Aorta (tissue), 5 donors: ENCODE data around the gene PIWIL1. TPM values are rescaled to one million over a fixed set of nuclear protein-coding genes. Genes with fewer than 3 reads are reported as not detected.

ENCODE experiments used
- ATAC-seq: fragments of 200-7000 bp; cut with Tn5 transposase; one replicate; pipeline ENCODE4 v1.9.1; 2022; ENCODE audit warnings: moderate library complexity; ENCODE audit not compliant: low FRiP score
- DNase-seq, 2 donors: peaks; one replicate each; pipeline ENCODE4 v3.0.0-alpha.2; 2020
- H3K27ac ChIP-seq, 2 donors: one replicate each; pipeline ENCODE4 v1.5.1; 2013; ENCODE audit warnings: low read length in 2 of 2, mild to moderate bottlenecking in 2 of 2, moderate library complexity in 2 of 2, control low read depth in 1 of 2, inconsistent platforms in 1 of 2, low read depth in 1 of 2
- H3K27me3 ChIP-seq, 2 donors: one replicate each; pipeline ENCODE4 v1.6.1; 2013; ENCODE audit warnings: control low read depth in 1 of 2, low read length in 1 of 2, mild to moderate bottlenecking in 1 of 2, moderate library complexity in 1 of 2; ENCODE audit not compliant: insufficient read depth in 2 of 2, control insufficient read depth in 1 of 2
- H3K36me3 ChIP-seq, 2 donors: one replicate each; pipeline ENCODE4 v1.6.1; 2013; ENCODE audit warnings: control low read depth in 1 of 2, low read length in 1 of 2, mild to moderate bottlenecking in 1 of 2; ENCODE audit not compliant: insufficient read depth in 2 of 2, control insufficient read depth in 1 of 2
- H3K4me1 ChIP-seq, 2 donors: one replicate each; pipeline ENCODE4 v1.6.1; 2013; ENCODE audit warnings: low read length in 2 of 2, control low read depth in 1 of 2, mild to moderate bottlenecking in 1 of 2, moderate library complexity in 1 of 2; ENCODE audit not compliant: insufficient read depth in 2 of 2, control insufficient read depth in 1 of 2
- H3K4me3 ChIP-seq, 2 donors: one replicate each; pipeline ENCODE4 v1.5.1; 2013; ENCODE audit warnings: low read length in 2 of 2, control low read depth in 1 of 2, mild to moderate bottlenecking in 1 of 2
- H3K9me3 ChIP-seq: one replicate; pipeline ENCODE4 v1.6.1; 2013; ENCODE audit warnings: mild to moderate bottlenecking, low read length; ENCODE audit not compliant: control insufficient read depth
- WGBS, 2 donors: extraction: QIAGEN DNeasy Blood & Tissue Kit; methylation state at CpG; one replicate each; pipeline ENCODE4 v1.1.7; 2013; 5-methylcytosine and 5-hydroxymethylcytosine counted together
- intact Hi-C, 2 donors: fragments of 100-400 bp; cut with DNase I; formaldehyde crosslinking; loops; one replicate each; pipeline versions ENCODE4 v1.14.2 to v1.15.0; 2022
- polyA plus RNA-seq, 2 donors: library from polyadenylated mRNA; stranded (reverse); fragments of 200-250 nt; gene quantifications; one replicate each; pipeline ENCODE4 v1.2.3, GENCODE V29; 2013
- total RNA-seq, 2 donors: library from RNA; stranded (reverse); fragmentation: NEBNext Ultra II Directional; extraction: Animal tissue kit (Norgen Biotek cat#: 25700); gene quantifications; one replicate each; pipeline ENCODE4 v1.2.1, GENCODE V29; 2021
- donor health status: healthy with polysubstance abuse.
- donor health status: Bipolar disorder and iron deficiency.
- donor health status: DM: no; HTN: no; CAD: no.
- donor health status: DM: no; HTN: no; CAD: no.
- donor health status: DM: yes; HTN: yes; CAD: no.

The PIWIL1 gene
- total and polyA plus RNA-seq, 4 donors: not detected

DNA sequence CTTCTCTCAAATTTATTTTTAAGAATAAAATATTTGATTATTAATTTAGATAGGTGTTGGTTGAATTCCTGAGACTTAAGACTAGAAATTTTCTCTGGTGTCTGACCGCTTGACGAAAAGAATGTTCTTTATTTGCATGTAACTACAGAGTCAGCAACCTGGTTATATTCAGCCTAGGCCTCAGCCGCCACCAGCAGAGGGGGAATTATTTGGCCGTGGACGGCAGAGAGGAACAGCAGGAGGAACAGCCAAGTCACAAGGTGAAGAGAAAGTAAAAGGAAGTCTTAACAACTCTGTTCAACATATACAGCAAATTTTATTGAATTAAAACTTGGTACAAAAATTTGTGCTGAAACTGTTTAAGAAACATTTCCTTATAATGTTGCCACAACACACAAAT lies 5.2 kb downstream of the PIWIL1 start:
- Histone ChIP-seq H3K36me3 (no peaks in the 10 kb centered on the region), H3K4me1 (no peaks in the 10 kb centered on the region), H3K27me3 (peaks cover 0 to 1% of the 10 kb centered on the region in 2 donors), H3K27ac (no peak overlapping the region), H3K9me3 (no peaks in the 10 kb centered on the region), H3K4me3 (no peak overlapping the region)
- DNase-seq (no peak), ATAC-seq (no peak)
- WGBS, 2 donors: 69 to 80% methylated on average over 5 of the region's 5 CpGs
- intact Hi-C loops: no loop called here

DNA sequence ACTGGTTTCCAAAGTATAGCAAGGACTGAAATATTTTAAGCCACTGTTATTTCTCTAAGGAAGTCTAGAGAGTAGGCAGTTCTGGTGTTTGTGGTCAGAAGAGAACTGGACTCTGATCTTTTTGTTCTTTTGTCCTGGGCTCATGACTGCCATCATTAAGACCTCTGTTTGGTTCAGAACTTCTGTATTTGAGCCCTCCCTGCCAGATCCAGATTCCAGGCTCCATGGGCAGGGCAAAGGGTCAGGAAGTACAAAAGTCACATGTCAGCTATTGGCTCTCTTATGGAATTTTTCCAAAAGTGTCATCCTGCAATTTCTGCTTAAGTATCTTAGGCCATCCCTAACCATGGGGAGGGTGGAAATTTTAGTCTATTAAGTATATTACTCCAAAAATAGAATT lies 6.8 kb downstream of the PIWIL1 start:
- intact Hi-C loops: no loop called here
- DNase-seq (no peak), ATAC-seq (no peak)
- Histone ChIP-seq H3K4me1 (no peaks in the 10 kb centered on the region), H3K4me3 (no peak overlapping the region), H3K36me3 (no peaks in the 10 kb centered on the region), H3K27ac (no peak overlapping the region), H3K9me3 (no peaks in the 10 kb centered on the region), H3K27me3 (peaks cover 0 to 1% of the 10 kb centered on the region in 2 donors)

DNA sequence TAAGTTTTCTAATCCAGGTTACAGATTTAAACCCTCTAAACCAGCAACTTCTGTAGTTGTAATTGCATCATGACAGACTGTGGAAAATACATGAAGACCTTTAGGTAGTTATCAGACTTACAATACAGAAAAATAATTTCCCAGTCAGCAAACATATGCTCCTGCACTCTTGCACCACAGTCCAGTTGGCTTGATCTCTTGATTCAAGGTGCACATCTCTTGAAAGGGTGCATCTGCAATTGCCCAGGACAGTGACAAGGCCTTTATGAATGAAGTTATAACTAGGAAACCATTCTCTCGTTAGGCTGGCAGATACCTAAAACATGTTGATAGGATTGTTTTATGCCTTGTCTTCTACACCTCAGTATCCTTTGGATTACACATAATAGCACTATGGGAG lies 7.6 kb downstream of the PIWIL1 start:
- Histone ChIP-seq H3K36me3 (no peaks in the 10 kb centered on the region), H3K4me1 (no peaks in the 10 kb centered on the region), H3K9me3 (no peaks in the 10 kb centered on the region), H3K4me3 (no peak overlapping the region), H3K27ac (no peak overlapping the region), H3K27me3 (peaks cover 0 to 1% of the 10 kb centered on the region in 2 donors)
- ATAC-seq: no peak
- intact Hi-C loops: no loop called here
- WGBS, 2 donors: 69 to 82% methylated on average over 1 of the region's 1 CpG
- DNase-seq: no peak

DNA sequence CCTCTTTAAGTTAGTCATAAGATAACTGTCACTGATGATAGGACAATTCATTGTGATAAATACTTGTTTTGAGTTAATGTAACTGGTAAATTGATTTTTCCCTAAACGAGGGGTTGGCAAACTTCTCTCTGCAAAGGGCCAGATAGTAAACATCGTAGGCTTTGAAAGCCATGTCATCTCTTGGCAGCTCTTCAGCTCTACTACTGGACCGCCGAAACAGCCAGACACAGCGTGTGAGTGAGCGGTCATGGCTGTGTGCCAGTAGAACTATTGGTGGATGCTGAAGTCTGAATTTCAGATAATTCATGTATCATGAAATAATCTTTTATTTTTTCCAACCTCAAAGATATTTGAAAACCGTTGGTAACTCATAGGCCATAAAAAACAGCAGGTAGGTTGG lies 9.9 kb downstream of the PIWIL1 start:
- Histone ChIP-seq H3K4me1 (no peaks in the 10 kb centered on the region), H3K27me3 (peaks cover 0 to 1% of the 10 kb centered on the region in 2 donors), H3K4me3 (no peak overlapping the region), H3K36me3 (no peaks in the 10 kb centered on the region), H3K9me3 (no peaks in the 10 kb centered on the region), H3K27ac (no peak overlapping the region)
- no peak for DNase-seq
- intact Hi-C loops: no loop called here
- ATAC-seq: no peak
- WGBS, 2 donors: 60 to 68% methylated on average over 7 of the region's 7 CpGs

DNA sequence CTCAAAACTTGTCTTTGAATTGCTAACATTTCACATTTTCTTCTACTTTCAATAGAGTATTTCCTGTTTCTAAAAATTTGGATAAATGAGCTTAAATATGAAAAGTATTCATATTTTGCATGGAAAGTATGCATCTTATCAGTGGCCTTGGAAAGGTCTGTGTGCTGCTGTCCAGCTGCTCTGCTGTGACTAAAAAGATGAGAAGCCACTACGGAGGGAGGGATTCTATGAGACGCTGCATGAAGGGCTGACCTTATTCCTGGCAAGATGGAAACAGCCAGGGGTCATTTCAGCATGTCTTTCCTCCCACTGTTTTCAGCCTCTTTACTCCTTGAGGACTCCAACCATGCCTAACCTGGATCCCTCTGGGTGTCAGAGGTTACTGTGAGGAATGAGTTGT lies 13.0 kb downstream of the PIWIL1 start:
- WGBS, 2 donors: 0 to 8% methylated on average over 2 of the region's 2 CpGs
- Histone ChIP-seq H3K4me1 (no peaks in the 10 kb centered on the region), H3K9me3 (no peaks in the 10 kb centered on the region), H3K27me3 (peaks cover 0 to 1% of the 10 kb centered on the region in 2 donors), H3K36me3 (no peaks in the 10 kb centered on the region), H3K4me3 (no peak overlapping the region), H3K27ac (no peak overlapping the region)
- DNase-seq (no peak), ATAC-seq (no peak)
- intact Hi-C loops: no loop called here

DNA sequence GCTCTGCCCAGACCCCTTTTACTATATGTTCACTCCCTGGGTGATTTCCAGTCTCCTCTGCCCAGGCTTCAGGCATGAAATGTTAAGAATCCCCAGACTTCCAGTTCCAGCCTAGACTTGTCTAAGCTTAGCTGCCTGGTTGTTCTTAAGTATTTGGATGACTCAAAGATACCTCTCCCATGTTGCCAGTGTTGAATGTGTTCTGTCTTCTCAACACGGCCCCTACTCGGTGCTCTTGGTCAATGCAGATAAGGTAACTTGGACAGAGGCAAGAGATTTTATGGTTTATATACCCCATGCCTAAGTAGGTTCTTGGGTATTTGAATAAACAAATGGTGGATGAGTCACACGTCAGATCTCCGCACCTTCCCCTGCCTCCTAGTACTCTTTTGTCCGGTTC lies 13.6 kb downstream of the PIWIL1 start:
- no peak overlapping the region for H3K27ac ChIP-seq
- intact Hi-C loops: no loop called here
- ATAC-seq (no peak), DNase-seq (no peak)
- WGBS, 2 donors: 64 to 69% methylated on average over 5 of the region's 5 CpGs
- peaks cover 0 to 1% of the 10 kb centered on the region in 2 donors for H3K27me3 ChIP-seq
- H3K9me3 ChIP-seq: no peaks in the 10 kb centered on the region
- no peak overlapping the region for H3K4me3 ChIP-seq
- H3K36me3 ChIP-seq: no peaks in the 10 kb centered on the region
- H3K4me1 ChIP-seq: no peaks in the 10 kb centered on the region

DNA sequence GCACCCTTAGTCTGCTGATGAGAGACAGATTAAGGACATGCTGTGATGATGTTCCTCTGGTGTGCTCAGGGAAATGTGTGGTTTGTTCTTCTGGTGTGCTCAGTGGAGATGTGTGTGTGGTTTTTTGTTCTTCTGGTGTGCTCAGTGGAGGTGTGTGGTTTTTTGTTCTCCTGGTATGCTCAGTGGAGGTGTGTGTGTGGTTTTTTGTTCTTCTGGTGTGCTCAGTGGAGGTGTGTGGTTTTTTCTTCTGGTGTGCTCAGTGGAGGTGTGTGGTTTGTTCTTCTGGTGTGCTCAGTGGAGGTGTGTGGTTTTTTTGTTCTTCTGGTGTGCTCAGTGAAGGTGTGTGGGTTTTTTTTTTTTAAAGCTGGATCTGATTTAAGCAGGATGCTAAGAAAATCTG lies 15.4 kb downstream of the PIWIL1 start:
- no peak overlapping the region for H3K4me3 ChIP-seq
- DNase-seq: no peak
- H3K36me3 ChIP-seq: no peaks in the 10 kb centered on the region
- intact Hi-C loops: no loop called here
- ATAC-seq: no peak
- H3K9me3 ChIP-seq: no peaks in the 10 kb centered on the region
- no peak overlapping the region for H3K27ac ChIP-seq
- H3K27me3 ChIP-seq: no peaks in the 10 kb centered on the region
- H3K4me1 ChIP-seq: no peaks in the 10 kb centered on the region

DNA sequence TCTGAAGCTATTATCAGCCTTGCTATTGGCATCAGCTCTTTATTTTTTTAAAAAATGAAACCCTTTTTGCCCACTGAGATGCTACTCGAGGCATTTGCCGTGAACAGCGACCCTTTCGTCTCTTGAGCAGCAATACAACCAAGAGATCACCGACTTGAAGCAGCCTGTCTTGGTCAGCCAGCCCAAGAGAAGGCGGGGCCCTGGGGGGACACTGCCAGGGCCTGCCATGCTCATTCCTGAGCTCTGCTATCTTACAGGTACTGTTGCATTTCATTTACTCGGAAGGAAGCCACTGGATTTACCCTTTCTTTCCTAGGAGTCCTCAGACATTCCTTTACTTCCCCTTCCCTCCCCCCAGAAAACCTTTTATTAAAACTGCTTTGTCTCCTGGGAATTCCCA lies 16.7 kb downstream of the PIWIL1 start:
- intact Hi-C loops: no loop called here
- DNase-seq (no peak), ATAC-seq (no peak)
- Histone ChIP-seq H3K4me1 (no peaks in the 10 kb centered on the region), H3K9me3 (no peaks in the 10 kb centered on the region), H3K27ac (no peak overlapping the region), H3K4me3 (no peak overlapping the region), H3K27me3 (no peaks in the 10 kb centered on the region), H3K36me3 (no peaks in the 10 kb centered on the region)
- 45 to 59% methylated on average over 7 of the region's 7 CpGs for WGBS, 2 donors

DNA sequence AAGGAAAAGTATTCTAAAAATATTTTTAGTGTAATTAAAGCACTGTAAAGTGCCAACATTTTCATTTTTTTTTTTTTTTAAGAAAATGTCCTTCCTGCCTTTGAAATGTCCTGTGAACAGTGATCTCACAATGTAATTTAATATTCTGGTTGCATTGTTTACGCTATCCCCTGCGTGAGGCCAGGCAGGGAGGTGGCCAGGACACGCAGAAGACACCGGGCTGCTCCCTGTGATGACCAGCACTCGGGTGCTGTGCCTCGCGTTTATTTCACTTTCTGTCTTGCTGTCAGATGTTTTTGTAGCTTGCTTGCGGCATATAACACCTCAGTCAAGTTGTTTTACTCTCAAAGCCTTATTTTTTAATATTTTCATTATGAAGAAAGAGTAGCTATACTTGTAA lies 18.5 kb downstream of the PIWIL1 start:
- Histone ChIP-seq H3K9me3 (no peaks in the 10 kb centered on the region), H3K36me3 (no peaks in the 10 kb centered on the region), H3K27ac (no peak overlapping the region), H3K27me3 (no peaks in the 10 kb centered on the region), H3K4me1 (no peaks in the 10 kb centered on the region), H3K4me3 (no peak overlapping the region)
- intact Hi-C loops: no loop called here
- no peak for DNase-seq
- WGBS, 2 donors: 39 to 49% methylated on average over 8 of the region's 8 CpGs
- no peak for ATAC-seq
